Lower lobe of right lung (tissue), 2 donors: ENCODE results near the gene TM7SF2. TPM values are rescaled to one million over a fixed set of nuclear protein-coding genes. Genes with fewer than 3 reads are reported as not detected.

Source experiments
- ATAC-seq, 2 donors: fragments of 200-7000 bp; cut with Tn5 transposase; one replicate each; pipeline ENCODE4 v1.9.1; 2020 to 2022; ENCODE audit warnings: mild to moderate bottlenecking in 2 of 2, moderate library complexity in 2 of 2
- DNase-seq: peaks from one replicate; pipeline ENCODE4 v3.0.0-alpha.2; 2020
- H3K27ac ChIP-seq: fragments of 200-600 bp; one replicate; pipeline ENCODE4 v1.8.0; 2022
- H3K27me3 ChIP-seq: fragments of 200-600 bp; one replicate; pipeline ENCODE4 v1.8.0; 2022; ENCODE audit warnings: low read depth
- H3K36me3 ChIP-seq: fragments of 200-600 bp; one replicate; pipeline ENCODE4 v1.8.0; 2022; ENCODE audit warnings: mild to moderate bottlenecking
- H3K4me1 ChIP-seq: fragments of 200-600 bp; one replicate; pipeline ENCODE4 v1.8.0; 2022
- H3K4me3 ChIP-seq: fragments of 200-600 bp; one replicate; pipeline ENCODE4 v1.8.0; 2022; ENCODE audit warnings: mild to moderate bottlenecking
- H3K9me3 ChIP-seq: fragments of 200-600 bp; one replicate; pipeline ENCODE4 v1.8.0; 2022
- CTCF ChIP-seq: fragments of 200-600 bp; IDR thresholded peaks from one replicate; pipeline ENCODE4 v1.8.0; 2022; ENCODE audit warnings: antibody characterized with exemption, mild to moderate bottlenecking
- intact Hi-C: fragments of 100-400 bp; cut with DNase I; formaldehyde crosslinking; loops from one replicate; pipeline ENCODE4 v1.11.0; 2022
- total RNA-seq: library from RNA; stranded (reverse); fragmentation: NEBNext Ultra II Directional; extraction: Animal tissue kit (Norgen Biotek cat#: 25700); gene quantifications from one replicate; pipeline ENCODE4 v1.2.1, GENCODE V29; 2021
- donor health status: DM: no; HTN: yes; CAD: no; lungs with severe emphysema.

TM7SF2 gene
- total RNA-seq, 1 donor from 2014 or later = 38.8 TPM

- no peaks in the 10 kb centered on the region for H3K9me3 ChIP-seq
These were observed 10.9 kb upstream of the TM7SF2 start for GRCh38 chr11:65100674-65101350.

GRCh38 chr11:65102142-65103095 lies 9.3 kb upstream of the TM7SF2 start:
- TF ChIP-seq CTCF = no peak
- ATAC-seq = peak in 1 of 2 donors; percentile 61

More at GRCh38 chr11:65100674-65101350, 10.9 kb upstream of the TM7SF2 start:
- Histone ChIP-seq H3K4me3 (no peak overlapping the region), H3K4me1 (peaks cover 39% of the 10 kb centered on the region), H3K36me3 (peaks cover 36% of the 10 kb centered on the region), H3K27ac (no peak overlapping the region), H3K27me3 (no peaks in the 10 kb centered on the region)
- TF ChIP-seq CTCF = no peak
- intact Hi-C loops = no loop called here
- ATAC-seq = no peak
- no peak for DNase-seq

GRCh38 chr11:65103476-65103875 lies 8.2 kb upstream of the TM7SF2 start:
- DNase-seq (no peak), ATAC-seq (no peak)
- no peaks in the 10 kb centered on the region for H3K27me3 ChIP-seq
- H3K27ac ChIP-seq = no peak overlapping the region
- H3K4me1 ChIP-seq = peaks cover 21% of the 10 kb centered on the region
- H3K4me3 ChIP-seq = no peak overlapping the region
- intact Hi-C loops = no loop called here
- H3K36me3 ChIP-seq = peaks cover 34% of the 10 kb centered on the region
- no peak for TF ChIP-seq CTCF
- H3K9me3 ChIP-seq = no peaks in the 10 kb centered on the region

More at GRCh38 chr11:65102142-65103095, 9.3 kb upstream of the TM7SF2 start:
- Histone ChIP-seq H3K4me3 (no peak overlapping the region), H3K4me1 (peaks cover 31% of the 10 kb centered on the region), H3K36me3 (peaks cover 34% of the 10 kb centered on the region), H3K9me3 (no peaks in the 10 kb centered on the region), H3K27ac (peak overlapping the region; percentile 11), H3K27me3 (no peaks in the 10 kb centered on the region)
- intact Hi-C loops = no loop called here
- no peak for DNase-seq

- no peak for DNase-seq
- ATAC-seq = no peak
- Histone ChIP-seq H3K4me3 (no peak overlapping the region), H3K36me3 (peaks cover 43% of the 10 kb centered on the region), H3K9me3 (no peaks in the 10 kb centered on the region), H3K4me1 (peaks cover 18% of the 10 kb centered on the region), H3K27me3 (no peaks in the 10 kb centered on the region), H3K27ac (peak overlapping the region; percentile 60)
- no peak for TF ChIP-seq CTCF
- intact Hi-C loops = no loop called here
These were observed 7.0 kb upstream of the TM7SF2 start for GRCh38 chr11:65104628-65105027.

DNA sequence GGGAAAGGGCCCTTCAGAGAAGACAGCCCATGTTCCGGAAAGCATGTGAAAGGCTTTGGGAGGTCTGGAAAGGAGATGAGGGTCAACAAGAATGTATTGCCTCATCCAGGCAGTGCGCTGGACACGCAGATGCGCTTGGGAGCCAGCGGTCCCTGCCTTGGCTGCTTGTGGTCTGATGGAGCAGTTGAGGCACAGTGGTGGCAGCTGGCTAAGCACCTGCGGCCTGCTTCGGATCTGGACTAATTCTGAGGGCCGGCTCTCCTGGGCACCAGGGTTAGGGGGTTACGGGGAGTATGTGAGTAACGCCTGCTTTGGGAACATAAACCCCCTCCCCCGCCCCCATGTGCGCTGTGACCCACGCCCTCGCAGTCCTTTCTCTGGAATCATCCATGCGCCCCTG lies 4.6 kb upstream of the TM7SF2 start:
- no peak overlapping the region for H3K4me3 ChIP-seq
- no peaks in the 10 kb centered on the region for H3K27me3 ChIP-seq
- intact Hi-C loops = no loop called here
- ATAC-seq (no peak), DNase-seq (no peak)
- no peak overlapping the region for H3K27ac ChIP-seq
- H3K9me3 ChIP-seq = no peaks in the 10 kb centered on the region
- no peak for TF ChIP-seq CTCF
- H3K36me3 ChIP-seq = peaks cover 48% of the 10 kb centered on the region
- peaks cover 35% of the 10 kb centered on the region for H3K4me1 ChIP-seq
